ENCODE data around the gene FKRP.
A peak's percentile ranks its signal among the peaks of the same experiment; 100 is the strongest.
"Not testable (repeated sequence)": the region's sequence is repeated elsewhere in the genome, so short reads cannot be mapped to it uniquely, and the experiment has no call there.

Gene FKRP

GRCh38 chr19:46760897-46761296, 15.0 kb downstream of the FKRP start:
- H3K27me3 ChIP-seq (ENCODE audit: insufficient read depth, low read length); H3K4me3 ChIP-seq (ENCODE audit: low read depth, low read length); H3K36me3 ChIP-seq (ENCODE audit: insufficient read depth, low read length); H3K79me2 ChIP-seq (ENCODE audit: control insufficient read depth, insufficient read depth, low read length, unreplicated experiment); H2AFZ ChIP-seq (ENCODE audit: low read length, unreplicated experiment): not testable (repeated sequence)
- H3K27ac ChIP-seq (ENCODE audit: low read depth, low read length) = peak overlapping the region; percentile 62
- peaks cover 14% of the 10 kb centered on the region for H3K4me1 ChIP-seq (ENCODE audit: control insufficient read depth, insufficient read depth, low read length, unreplicated experiment)

GRCh38 chr19:46761418-46761831, 15.6 kb downstream of the FKRP start:
- no peaks in the 10 kb centered on the region for H3K27me3 ChIP-seq (ENCODE audit: insufficient read depth, low read length)
- H3K36me3 ChIP-seq (ENCODE audit: insufficient read depth, low read length) = no peaks in the 10 kb centered on the region
- no peak overlapping the region for H2AFZ ChIP-seq (ENCODE audit: low read length, unreplicated experiment)
- H3K27ac ChIP-seq (ENCODE audit: low read depth, low read length) = no peak overlapping the region
- no peaks in the 10 kb centered on the region for H3K79me2 ChIP-seq (ENCODE audit: control insufficient read depth, insufficient read depth, low read length, unreplicated experiment)
- H3K4me1 ChIP-seq (ENCODE audit: control insufficient read depth, insufficient read depth, low read length, unreplicated experiment) = peaks cover 14% of the 10 kb centered on the region
- H3K4me3 ChIP-seq (ENCODE audit: low read depth, low read length) = no peak overlapping the region

DNA sequence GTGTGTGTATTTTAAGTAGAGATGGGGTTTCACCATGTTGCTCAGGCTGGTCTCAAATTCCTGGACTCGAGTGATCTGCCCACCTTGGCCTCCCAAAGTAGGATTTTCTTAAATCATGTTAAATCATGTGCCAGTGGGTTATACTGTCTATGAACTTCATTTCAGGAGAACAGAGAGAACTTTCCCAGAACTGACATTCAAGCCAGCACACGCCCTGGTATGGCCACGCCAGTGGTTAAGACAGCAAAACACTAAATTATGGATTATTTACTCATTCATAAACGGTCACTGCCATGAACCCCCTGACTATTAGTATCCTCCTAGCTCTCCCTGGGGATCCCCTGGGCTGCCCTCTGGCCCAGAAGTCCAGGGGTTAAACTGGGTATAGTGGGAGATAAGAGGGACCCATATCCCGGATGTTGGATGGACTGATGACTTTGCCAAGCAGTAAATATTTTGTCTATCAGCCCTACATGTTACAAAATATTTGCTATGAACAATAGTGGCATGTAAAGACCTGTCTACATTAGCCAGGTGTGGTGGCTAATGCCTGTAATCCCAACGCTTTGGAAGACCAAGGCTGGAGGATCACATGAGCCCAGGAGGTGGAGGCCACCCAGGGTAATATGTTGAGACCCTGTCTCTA, 16.5 kb downstream of the FKRP start:
- Histone ChIP-seq H3K36me3 (ENCODE audit: insufficient read depth, low read length) (no peaks in the 10 kb centered on the region), H3K27ac (ENCODE audit: low read depth, low read length) (no peak overlapping the region), H3K4me1 (ENCODE audit: control insufficient read depth, insufficient read depth, low read length, unreplicated experiment) (peaks cover 14% of the 10 kb centered on the region), H3K4me3 (ENCODE audit: low read depth, low read length) (no peak overlapping the region), H3K79me2 (ENCODE audit: control insufficient read depth, insufficient read depth, low read length, unreplicated experiment) (no peaks in the 10 kb centered on the region), H2AFZ (ENCODE audit: low read length, unreplicated experiment) (no peak overlapping the region), H3K27me3 (ENCODE audit: insufficient read depth, low read length) (no peaks in the 10 kb centered on the region)

GRCh38 chr19:46764817-46765291, 19.0 kb downstream of the FKRP start:
- Histone ChIP-seq H3K36me3 (ENCODE audit: insufficient read depth, low read length) (no peaks in the 10 kb centered on the region), H3K4me3 (ENCODE audit: low read depth, low read length) (no peak overlapping the region), H3K27ac (ENCODE audit: low read depth, low read length) (no peak overlapping the region), H2AFZ (ENCODE audit: low read length, unreplicated experiment) (no peak overlapping the region), H3K4me1 (ENCODE audit: control insufficient read depth, insufficient read depth, low read length, unreplicated experiment) (peaks cover 9% of the 10 kb centered on the region), H3K27me3 (ENCODE audit: insufficient read depth, low read length) (no peaks in the 10 kb centered on the region), H3K79me2 (ENCODE audit: control insufficient read depth, insufficient read depth, low read length, unreplicated experiment) (no peaks in the 10 kb centered on the region)

DNA sequence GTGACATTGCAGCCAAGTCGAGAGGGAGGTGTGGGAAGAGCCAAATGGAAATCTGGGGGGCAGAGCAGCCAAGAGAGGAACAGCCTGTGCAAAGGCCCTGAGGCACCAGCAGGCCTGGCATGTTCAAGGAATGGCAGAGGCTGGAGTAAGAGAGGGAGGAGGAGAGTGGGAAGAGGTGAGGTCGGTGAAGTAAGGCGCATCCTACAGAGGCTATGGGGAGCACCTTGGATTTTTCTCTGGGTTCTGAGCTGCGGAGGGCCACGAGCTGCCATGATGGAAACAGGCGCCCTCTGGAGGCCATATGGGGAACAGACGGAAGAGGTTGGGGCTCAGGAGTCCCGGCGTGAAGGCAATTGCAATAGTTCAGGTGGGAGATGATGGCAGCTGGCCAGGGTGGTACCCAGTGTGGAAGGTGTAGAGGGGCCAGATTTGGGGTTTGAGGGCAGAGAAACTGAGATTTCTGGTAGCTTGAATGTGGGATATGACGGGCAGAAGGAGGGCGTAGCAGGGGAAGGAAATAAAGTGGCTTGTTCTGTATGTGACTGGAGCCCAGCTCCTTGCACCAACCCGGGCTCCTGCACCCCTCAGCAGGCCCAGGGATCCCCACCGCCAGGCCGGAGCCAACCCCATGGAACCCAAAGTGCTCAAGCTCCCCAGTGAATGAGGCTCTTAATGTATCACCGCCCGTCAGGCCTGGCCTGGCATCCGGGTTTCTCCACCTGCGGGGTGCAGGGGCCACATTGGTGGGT, 20.9 kb downstream of the FKRP start:
- Histone ChIP-seq H3K27me3 (ENCODE audit: insufficient read depth, low read length) (no peaks in the 10 kb centered on the region), H2AFZ (ENCODE audit: low read length, unreplicated experiment) (no peak overlapping the region), H3K36me3 (ENCODE audit: insufficient read depth, low read length) (no peaks in the 10 kb centered on the region), H3K4me1 (ENCODE audit: control insufficient read depth, insufficient read depth, low read length, unreplicated experiment) (no peaks in the 10 kb centered on the region), H3K79me2 (ENCODE audit: control insufficient read depth, insufficient read depth, low read length, unreplicated experiment) (no peaks in the 10 kb centered on the region), H3K27ac (ENCODE audit: low read depth, low read length) (no peak overlapping the region), H3K4me3 (ENCODE audit: low read depth, low read length) (no peak overlapping the region)

GRCh38 chr19:46768746-46769145, 22.9 kb downstream of the FKRP start:
- H3K36me3 ChIP-seq (ENCODE audit: insufficient read depth, low read length); H3K4me1 ChIP-seq (ENCODE audit: control insufficient read depth, insufficient read depth, low read length, unreplicated experiment); H3K4me3 ChIP-seq (ENCODE audit: low read depth, low read length); H3K27me3 ChIP-seq (ENCODE audit: insufficient read depth, low read length); H2AFZ ChIP-seq (ENCODE audit: low read length, unreplicated experiment); H3K79me2 ChIP-seq (ENCODE audit: control insufficient read depth, insufficient read depth, low read length, unreplicated experiment); H3K27ac ChIP-seq (ENCODE audit: low read depth, low read length): not testable (repeated sequence)

DNA sequence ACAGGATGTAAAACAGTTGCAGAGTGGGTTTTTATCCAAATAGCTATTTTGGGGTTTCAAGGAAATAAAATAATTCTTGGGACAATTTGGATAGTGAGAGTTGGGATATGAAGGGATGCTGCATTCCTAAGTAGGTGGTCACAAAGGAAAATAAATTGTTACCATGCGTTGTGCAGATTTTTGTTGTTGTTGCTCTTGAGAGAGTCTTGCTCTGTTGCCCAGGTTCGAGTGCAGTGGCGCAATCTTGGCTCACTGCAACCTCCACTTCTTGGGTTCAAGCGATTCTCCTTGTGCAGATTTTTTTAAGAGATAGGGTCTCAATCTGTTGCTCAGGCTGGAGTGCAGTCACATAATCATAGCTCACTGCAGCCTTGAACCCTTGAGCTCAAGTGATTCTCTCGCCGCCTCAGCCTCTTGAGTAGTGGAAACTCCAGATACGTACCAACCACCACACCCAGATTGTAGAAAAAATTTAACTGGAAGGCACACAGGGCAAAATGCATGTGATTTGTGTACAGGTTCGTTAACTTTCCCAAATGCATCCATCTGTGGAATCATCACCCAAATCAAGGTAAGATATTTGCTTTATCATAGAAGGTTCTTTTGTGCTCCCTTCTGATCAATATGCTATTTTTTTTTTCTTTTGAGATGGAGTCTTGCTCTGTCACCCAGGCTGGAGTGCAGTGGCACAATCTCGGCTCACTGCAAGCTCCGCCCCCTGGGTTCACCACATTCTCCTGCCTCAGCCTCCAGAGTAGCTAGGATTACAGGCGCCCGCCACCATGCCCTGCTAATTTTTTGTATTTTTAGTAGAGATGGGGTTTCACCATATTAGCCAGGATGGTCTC, 26.5 kb downstream of the FKRP start:
- Histone ChIP-seq H2AFZ (ENCODE audit: low read length, unreplicated experiment) (no peak overlapping the region), H3K36me3 (ENCODE audit: insufficient read depth, low read length) (no peaks in the 10 kb centered on the region; the same call in 1 of the 2 replicates), H3K4me1 (ENCODE audit: control insufficient read depth, insufficient read depth, low read length, unreplicated experiment) (no peaks in the 10 kb centered on the region), H3K79me2 (ENCODE audit: control insufficient read depth, insufficient read depth, low read length, unreplicated experiment) (no peaks in the 10 kb centered on the region), H3K27ac (ENCODE audit: low read depth, low read length) (no peak overlapping the region), H3K4me3 (ENCODE audit: low read depth, low read length) (no peak overlapping the region), H3K27me3 (ENCODE audit: insufficient read depth, low read length) (no peaks in the 10 kb centered on the region)

GRCh38 chr19:46773018-46773399, 27.2 kb downstream of the FKRP start:
- Histone ChIP-seq H2AFZ (ENCODE audit: low read length, unreplicated experiment) (no peak overlapping the region), H3K27ac (ENCODE audit: low read depth, low read length) (no peak overlapping the region), H3K4me1 (ENCODE audit: control insufficient read depth, insufficient read depth, low read length, unreplicated experiment) (no peaks in the 10 kb centered on the region), H3K4me3 (ENCODE audit: low read depth, low read length) (no peak overlapping the region), H3K79me2 (ENCODE audit: control insufficient read depth, insufficient read depth, low read length, unreplicated experiment) (no peaks in the 10 kb centered on the region), H3K27me3 (ENCODE audit: insufficient read depth, low read length) (no peaks in the 10 kb centered on the region), H3K36me3 (ENCODE audit: insufficient read depth, low read length) (no peaks in the 10 kb centered on the region; the same call in 1 of the 2 replicates)

DNA sequence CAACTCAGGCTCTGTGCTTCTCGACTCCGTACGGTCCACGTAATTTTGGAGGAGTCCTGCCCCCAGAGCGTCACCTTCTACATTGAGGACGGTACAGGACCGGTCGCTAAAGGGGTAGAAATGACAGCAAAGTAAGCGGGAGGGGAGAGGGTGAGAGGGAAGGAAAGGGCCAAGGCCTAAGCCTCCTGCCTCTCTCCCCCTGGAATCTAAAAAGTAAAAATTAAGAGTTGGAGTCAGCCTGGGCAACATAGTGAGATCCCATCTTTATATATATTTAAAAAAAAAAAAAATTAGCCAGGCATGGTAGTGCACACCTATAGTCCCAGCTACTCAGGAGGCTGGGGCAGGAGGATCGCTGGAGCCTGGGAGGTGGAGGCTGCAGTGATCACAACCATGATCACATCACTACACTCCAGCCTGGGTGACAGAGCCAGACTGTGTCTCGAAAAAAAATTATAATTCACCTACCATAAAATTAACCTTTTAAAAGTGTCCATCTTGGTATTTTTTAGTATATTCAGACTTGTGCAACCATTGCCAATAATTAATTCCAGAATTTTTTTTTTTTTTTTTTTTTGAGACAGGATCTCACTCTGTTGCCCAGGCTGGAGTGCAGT, 29.9 kb downstream of the FKRP start:
- no peaks in the 10 kb centered on the region for H3K4me1 ChIP-seq (ENCODE audit: control insufficient read depth, insufficient read depth, low read length, unreplicated experiment)
- H3K27ac ChIP-seq (ENCODE audit: low read depth, low read length) = no peak overlapping the region
- no peaks in the 10 kb centered on the region; the same call in 1 of the 2 replicates for H3K36me3 ChIP-seq (ENCODE audit: insufficient read depth, low read length)
- H3K4me3 ChIP-seq (ENCODE audit: low read depth, low read length) = no peak overlapping the region
- no peaks in the 10 kb centered on the region for H3K79me2 ChIP-seq (ENCODE audit: control insufficient read depth, insufficient read depth, low read length, unreplicated experiment)
- no peak overlapping the region for H2AFZ ChIP-seq (ENCODE audit: low read length, unreplicated experiment)
- no peaks in the 10 kb centered on the region for H3K27me3 ChIP-seq (ENCODE audit: insufficient read depth, low read length)
